HK-2 (cell line): Measurements from ENCODE around the gene MED15.
A peak's percentile ranks its signal among the peaks of the same experiment; 100 is the strongest.
"Not testable (repeated sequence)": the region's sequence is repeated elsewhere in the genome, so short reads cannot be mapped to it uniquely, and the experiment has no call there.

Experiments used
- DNase-seq: peaks from one replicate; pipeline ENCODE4 v3.0.0-alpha.2; 2018; ENCODE audit not compliant: unreplicated experiment

MED15 gene

GRCh38 chr22:20531404-20532201, 24.2 kb downstream of the MED15 start:
- DNase-seq: peak; percentile 84

DNA sequence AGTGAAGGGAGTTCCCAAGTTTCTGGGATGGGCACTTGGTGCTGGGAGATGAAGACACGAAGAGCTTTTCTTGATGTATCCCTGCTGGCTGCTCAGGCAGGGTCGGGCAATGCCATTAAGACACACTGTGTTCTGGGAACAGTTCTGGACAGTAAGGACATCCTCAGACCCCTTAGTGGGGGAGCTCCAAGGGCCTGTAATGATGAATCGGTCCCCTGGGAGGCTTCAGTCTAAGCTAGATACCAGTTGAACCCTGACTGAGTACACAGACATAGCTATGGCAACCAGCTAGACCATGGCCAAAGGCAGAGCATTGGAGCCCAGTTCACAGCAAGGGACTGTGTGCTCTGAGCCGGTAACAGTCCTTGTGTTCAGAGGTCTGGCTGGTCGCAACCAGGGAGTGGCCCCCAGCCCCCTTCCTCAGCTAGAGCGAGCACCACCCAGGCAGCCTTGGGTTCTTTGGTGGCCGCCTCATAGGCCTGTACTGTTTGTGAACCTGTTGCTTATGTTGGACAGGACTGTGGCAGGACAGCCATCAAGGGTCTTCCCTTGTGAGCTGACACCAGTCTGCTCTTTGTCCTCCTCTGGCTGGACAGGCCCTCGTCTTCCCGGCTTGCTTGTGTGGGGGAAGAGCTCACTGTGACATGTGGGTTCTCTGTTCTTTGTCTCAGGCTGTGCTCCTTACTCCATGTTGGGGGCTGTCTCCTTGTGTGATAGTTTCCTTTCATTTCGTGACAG, 25.0 kb downstream of the MED15 start:
- DNase-seq: no peak

GRCh38 chr22:20533095-20533878, 25.9 kb downstream of the MED15 start:
- no peak for DNase-seq

GRCh38 chr22:20533879-20534265, 26.5 kb downstream of the MED15 start:
- no peak for DNase-seq

DNA sequence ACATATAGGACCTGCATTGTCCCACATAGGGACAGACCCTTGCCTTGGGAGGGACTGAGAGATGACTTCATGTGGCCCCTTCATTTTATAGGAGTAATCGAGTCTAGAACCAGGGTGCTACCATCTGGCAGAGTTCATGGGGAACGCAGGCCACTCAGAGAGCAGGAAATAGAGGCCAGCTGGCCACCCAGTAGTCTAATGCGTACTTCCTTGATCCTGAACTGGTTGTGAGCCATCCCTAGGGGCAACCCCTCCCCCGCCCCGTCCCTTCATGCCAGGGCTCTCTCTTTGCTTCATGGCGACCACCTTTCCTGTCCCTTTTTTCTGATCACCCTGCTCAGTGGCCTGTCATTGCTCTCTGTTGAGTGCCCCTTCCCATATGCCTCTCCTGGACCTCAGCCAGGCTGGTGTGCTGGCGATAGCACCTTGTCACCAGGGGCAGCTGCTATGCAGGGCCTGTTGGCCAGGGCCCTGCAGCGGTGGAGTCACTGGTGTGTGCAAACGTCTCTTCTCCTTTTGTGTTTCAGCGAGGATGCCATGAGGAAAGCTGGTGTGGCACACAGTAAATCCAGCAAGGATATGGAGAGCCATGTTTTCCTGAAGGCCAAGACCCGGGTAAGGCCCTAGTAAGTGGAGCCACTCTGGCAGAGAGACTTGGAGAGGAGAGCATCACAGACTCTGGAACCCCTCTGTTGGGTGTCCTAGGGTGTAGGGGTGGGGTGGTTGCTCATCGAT, 29.3 kb downstream of the MED15 start:
- DNase-seq: no peak

DNA sequence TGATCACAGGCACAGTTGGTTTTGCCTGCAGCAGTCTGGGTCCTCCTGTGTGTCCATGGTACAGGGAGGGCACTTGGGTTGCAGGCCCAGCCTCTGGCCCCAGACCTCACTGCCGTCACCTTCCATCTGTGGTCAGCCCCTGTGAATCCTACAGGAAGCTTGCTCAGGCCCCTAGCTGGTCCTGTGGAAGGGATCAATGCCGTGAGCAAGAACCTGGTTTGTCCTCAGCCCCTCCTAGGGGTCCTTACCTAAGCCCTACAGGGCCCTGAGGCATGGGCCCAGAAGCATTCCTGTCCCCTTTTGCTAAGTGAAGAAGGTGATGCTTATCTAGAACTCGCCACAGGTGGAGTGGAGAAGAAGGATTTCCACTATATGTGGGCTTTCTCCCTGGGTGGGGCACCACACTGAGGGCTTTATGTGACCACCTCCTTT, 29.9 kb downstream of the MED15 start:
- no peak for DNase-seq

GRCh38 chr22:20537983-20538382, 30.6 kb downstream of the MED15 start:
- no peak for DNase-seq

- not testable (repeated sequence) for DNase-seq
Measured at GRCh38 chr22:20538875-20539274, 31.5 kb downstream of the MED15 start.

GRCh38 chr22:20542055-20542454, 34.6 kb downstream of the MED15 start:
- no peak for DNase-seq

GRCh38 chr22:20542736-20543135, 35.3 kb downstream of the MED15 start:
- no peak for DNase-seq

GRCh38 chr22:20545318-20545634, 37.9 kb downstream of the MED15 start:
- DNase-seq: not testable (repeated sequence)

- DNase-seq: no peak
Measured at GRCh38 chr22:20545681-20546521, 38.5 kb downstream of the MED15 start.

DNA sequence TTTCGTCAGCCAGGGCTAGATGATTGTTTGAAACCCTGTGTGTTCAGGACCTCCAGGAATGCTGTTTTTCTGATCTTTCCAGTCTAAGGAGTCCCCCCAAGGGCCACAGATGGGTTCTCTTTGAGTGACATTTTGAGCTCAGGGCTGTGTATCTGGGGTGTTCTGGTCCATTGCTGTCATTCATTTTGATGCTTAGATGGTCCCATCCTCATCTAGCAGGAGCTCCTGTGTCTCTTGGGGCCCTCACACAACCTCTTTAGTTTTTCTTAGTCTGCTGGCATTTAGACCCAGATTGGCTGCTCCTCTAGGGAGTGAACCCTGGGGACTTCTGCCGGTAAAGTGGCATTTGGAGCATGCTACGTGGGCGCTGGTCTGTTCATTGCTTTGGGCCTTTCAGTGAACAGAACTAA, 39.1 kb downstream of the MED15 start:
- DNase-seq: no peak

GRCh38 chr22:20547029-20547428, 39.6 kb downstream of the MED15 start:
- DNase-seq: no peak

- no peak for DNase-seq
Measured at GRCh38 chr22:20548806-20549205, 41.4 kb downstream of the MED15 start.

- DNase-seq: no peak
Measured at GRCh38 chr22:20549232-20549841, 41.9 kb downstream of the MED15 start.

- DNase-seq: no peak
Measured at GRCh38 chr22:20550057-20550817, 42.8 kb downstream of the MED15 start.

DNA sequence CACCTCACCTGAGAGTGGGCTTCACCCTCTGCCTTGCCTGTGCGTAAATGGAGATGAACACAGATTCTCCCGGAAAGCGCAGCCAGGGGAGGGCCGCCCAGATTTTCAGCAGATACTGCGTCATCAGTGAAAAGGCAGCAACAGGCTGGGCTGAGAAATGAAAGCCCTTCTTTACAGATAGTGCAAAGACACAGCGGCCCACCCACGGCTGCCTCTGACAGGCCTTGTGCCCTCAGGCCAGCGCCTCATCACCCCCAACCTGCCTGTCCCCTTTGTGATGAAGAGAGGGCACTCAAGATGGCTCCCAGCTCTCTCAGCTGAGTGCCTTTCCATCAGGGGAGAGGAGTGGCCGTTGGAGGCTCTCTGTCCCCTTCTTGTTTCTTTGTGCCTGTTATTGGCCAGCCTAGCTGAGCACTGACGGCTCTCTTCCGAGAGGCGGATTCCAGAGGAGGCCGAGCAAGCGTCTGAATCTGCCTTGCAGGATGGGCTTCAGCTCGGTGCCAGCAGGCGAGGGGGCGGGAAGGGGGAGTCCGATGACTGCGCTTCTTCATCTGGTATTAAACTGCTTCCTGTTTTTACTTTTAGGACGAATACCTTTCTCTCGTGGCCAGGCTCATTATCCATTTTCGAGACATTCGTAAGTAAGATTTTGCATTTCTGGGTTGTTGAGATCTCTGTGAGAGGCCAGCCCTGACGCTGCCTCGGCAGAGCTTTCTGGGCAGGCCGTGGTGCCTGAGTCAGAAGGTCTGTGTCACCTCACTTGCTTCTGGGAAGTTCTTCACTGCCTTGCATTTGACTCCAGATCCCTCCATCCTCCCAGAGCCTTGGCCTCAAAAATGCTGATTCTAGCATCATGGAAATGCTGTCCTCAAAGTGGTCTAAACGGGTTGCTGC, 43.7 kb downstream of the MED15 start:
- no peak for DNase-seq
